Daoy (cell line): Measurements from ENCODE around the gene AOX1. TPM values are rescaled to one million over a fixed set of nuclear protein-coding genes. Genes with fewer than 3 reads are reported as not detected.
"Not testable (repeated sequence)": the region's sequence is repeated elsewhere in the genome, so short reads cannot be mapped to it uniquely, and the experiment has no call there.

Source experiments
- DNase-seq: peaks from one replicate; pipeline ENCODE4 v3.0.0-alpha.2; 2015; ENCODE audit warnings: low read depth
- total RNA-seq: library from RNA; depleted of rRNA; stranded (reverse); fragments of >200 nt; shearing (Covaris generic); gene quantifications from 2 replicates; pipeline ENCODE4 v1.2.3, GENCODE V29; 2014

The AOX1 gene
- total RNA-seq, 1 experiment from 2014 or later, result 11.7 TPM

DNA sequence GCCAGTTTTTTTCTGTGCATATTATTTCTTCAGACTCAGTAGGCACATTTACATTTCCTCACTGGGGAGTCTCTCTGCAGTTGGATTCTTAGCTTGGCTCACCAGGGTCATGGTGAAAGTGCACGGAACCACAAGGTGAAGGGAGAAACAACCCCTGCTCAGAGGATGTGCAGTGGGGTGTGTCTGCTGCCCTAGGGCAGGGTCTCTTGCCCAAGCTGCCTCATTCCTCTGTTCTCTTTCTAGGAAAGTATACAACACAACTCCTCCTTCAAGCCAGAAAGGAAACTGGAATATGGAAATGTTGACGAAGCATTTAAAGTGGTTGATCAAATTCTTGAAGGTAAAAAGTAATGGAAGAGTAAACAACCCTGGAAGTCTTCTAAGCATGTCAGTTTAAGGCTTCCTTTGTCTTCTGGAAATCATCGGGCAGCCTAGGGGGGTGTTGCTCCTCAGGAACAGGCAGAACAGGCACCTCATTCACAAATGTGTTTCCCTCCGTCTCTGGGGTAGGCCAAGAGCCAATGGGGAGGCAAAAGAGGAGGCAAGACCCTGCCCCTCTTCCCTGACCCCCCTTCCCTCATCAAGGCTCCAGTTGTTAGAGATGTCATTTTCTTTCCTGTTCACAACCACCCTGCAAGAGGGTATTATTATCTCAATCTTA lies 41.4 kb downstream of the AOX1 start:
- no peak for DNase-seq

DNA sequence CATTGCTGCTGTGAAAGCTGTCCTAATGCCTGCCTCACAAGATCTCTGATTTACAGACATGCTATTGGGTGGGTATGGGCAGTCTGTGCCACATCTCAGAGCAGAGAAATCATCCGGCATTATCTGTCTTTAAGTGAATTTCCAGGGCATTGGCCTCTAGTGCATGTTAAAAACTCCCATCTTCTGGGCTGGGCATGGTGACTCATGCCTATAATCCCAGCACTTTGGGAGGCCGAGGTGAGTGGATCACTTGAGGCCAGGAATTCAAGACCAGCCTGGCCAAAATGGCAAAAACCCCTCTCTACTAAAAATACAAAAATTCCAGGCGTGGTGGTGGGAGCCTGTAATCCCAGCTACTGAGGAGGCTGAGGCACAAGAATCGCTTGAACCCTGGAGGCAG lies 42.6 kb downstream of the AOX1 start:
- peak; percentile 48 for DNase-seq

DNA sequence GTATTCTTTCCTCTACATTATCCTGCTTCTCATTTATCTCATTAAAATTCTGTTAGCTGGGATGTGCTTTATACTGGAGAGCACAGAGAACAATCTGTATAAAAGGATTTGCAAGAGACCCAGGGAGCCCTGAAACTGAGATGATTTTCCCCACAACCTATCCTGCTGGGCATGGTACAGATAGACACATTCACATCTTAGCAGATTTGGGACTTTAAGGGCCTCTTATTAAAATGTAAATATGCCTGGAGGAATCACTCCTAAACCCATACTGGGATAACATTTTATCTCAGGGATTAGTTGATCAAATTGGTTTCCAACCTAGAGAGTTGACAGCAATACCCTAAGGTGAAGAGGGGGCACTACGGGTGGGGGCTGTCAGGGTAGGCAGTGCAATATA lies 45.5 kb downstream of the AOX1 start:
- DNase-seq, result no peak

DNA sequence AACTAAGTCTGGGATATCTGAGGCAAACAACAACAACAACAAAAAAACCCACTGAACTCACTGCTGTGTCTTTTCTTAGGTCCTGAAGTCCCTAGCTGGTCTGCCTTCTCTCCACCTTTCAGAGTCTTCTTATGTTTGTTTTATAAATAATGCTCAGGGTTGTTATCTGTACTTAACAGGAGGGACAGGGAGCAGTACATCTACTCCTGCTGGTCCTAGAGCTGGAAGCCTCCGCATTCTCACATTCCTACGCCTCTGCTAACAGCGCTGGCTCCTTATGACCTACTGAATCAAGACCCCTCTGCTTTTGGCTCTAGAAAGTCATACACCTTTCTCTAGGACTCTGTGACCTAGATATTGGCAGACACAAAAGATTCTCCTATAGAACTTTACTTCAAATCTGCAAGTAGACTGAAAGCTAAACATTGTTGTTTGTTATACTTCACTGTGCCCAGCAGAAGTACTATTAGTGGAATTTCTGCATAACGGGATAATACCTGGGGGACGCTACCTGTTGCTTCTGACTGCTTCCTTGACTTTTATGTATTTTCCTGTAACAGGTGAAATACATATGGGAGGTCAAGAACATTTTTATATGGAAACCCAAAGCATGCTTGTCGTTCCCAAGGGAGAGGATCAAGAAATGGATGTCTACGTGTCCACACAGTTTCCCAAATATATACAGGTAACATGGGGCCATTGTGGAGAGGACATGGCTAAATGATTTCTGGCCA lies 48.6 kb downstream of the AOX1 start:
- DNase-seq, result no peak

DNA sequence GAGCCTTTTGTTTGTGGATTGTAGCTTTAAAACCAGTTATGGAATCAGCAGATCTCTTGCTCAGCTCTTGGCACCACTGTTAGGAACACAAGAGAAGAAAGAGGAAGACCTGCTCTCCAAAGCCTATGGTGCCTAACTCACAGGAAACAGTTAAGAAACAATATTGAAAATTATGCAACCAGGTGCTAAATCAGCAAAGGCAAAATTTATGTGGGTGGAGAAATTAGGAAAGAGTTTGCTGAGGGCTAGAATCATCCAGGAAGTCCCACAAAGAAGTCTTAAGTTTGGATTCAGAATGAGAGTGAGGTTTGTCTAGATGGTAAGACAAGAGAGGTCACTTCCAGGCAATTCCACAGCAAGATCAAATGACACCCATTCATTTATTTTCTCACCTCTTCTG lies 49.4 kb downstream of the AOX1 start:
- DNase-seq, result no peak

DNA sequence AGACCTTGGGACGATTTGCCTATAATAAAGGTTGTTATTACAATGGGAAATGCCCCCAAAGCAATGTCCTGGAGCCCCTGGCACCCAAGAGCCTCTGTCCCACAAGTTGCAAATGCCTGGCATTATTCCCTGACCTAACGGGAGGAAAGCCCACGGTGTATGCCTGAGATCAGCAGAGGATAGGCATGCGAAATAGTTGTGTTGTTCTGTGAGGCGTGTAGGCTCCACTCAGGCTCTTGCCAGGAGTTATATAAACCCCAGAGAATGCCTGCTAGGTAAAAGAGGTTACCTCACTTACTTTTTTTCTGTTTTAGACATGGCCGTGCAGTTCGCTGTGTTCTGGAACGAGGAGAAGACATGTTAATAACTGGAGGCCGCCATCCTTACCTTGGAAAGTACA lies 52.1 kb downstream of the AOX1 start:
- no peak for DNase-seq

DNA sequence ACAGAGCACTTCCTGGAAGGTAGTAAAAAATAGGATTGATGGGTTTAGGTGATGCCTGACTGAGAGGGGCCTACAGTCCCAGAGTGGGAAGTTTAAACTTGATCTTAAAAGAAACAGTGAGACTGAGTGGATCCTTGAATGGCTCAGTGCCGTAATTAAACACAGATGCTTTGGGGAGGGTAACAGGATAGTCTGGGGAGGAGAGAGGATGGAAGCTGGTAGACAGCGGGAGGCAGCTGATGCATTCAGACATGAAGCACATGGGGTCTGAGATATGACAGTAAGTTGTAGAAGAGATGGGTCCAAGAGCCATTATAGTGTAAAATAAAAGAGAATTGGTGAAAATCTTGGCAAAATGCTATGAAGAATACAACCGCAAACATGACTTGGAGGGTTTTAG lies 54.4 kb downstream of the AOX1 start:
- DNase-seq, result no peak

DNA sequence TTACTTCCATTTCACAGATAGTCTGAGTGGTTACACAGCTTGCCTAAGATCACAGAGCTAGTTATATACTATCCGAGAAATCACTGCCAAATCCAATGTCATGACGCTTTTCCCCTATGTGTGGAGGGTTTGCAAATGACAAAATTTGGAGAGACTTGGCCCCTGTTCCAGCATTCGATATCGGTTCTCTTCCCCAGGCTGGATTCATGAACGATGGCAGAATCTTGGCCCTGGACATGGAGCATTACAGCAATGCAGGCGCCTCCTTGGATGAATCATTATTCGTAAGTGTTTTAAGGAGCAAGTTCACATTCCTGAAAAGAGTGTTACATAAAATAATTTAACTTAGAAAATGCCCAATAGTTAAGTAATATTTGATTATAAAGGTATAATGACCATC lies 55.1 kb downstream of the AOX1 start:
- no peak for DNase-seq

DNA sequence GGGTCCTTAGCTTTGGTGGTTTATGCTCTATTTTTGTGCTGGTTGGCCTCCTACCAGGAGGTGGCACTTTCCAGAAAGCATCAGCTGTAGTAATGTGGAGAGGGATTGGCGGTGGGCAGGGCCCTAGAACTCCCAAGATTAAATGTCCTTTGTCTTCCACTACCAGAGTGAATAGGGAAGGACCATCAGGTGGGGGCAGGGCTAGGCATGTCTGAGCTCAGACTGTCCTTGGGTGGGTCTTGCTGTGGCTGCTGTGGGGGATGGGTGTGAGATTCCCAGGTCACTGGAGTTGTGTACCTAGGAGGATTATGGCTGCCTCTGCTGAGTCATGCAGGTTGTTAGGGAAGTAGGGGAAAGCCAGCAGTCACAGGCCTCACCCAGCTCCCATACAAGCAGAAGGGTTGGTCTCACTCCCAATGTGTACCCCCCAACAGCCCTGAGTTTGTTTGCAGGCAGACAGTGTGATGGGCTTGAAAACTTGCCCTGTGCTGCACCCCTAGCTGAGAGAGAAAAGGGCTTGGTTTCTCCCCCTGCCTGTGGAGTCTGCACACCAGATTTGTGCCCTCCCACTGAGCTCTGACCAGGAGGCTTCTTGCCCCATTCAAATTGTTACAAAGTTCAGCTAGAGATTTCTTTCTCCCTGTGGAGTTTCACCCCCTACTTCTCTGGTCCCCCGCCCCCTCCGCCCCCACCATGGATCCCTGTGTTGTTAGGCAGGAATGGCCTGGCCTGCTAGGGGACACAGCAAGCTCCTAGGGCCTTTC lies 62.9 kb downstream of the AOX1 start:
- not testable (repeated sequence) for DNase-seq

DNA sequence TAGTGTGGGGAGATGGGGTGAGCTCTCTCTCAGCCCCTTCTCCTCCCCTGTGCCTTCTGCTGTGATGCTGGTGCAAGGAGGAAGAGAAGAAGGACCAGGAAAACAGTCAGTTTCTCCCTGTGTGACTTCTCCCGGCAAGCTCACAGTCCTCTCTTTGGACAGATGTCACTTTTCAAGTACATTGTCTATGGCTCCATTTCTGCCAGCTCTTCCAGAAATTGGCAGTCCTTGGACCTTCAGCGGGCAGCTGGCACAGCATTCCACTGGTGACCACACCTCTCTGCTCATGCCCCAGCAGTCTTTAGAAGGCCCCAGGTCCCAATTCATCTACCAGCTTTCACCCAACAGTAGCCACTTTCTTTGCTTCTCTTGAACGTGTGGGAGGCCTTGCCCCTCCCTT lies 63.9 kb downstream of the AOX1 start:
- DNase-seq, result no peak

DNA sequence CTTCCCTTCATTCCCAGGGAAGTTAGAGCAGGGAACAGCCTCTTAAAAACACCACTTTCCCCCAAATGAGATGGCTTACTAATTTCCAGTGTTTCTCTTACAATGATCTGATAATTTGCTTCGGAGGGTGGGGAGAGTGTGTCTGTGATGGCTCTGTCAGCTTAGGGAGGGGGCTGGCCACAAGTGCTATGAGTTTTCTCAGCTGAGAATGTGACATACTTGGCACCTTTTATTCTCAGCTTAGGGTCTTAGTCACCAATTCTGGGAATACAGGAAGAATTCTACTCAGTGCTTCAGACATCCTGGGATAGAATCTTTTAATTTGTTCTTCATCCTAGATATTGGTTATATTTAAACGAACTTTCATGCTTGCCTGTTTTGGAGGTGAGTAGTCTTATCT lies 64.4 kb downstream of the AOX1 start:
- DNase-seq, result no peak

DNA sequence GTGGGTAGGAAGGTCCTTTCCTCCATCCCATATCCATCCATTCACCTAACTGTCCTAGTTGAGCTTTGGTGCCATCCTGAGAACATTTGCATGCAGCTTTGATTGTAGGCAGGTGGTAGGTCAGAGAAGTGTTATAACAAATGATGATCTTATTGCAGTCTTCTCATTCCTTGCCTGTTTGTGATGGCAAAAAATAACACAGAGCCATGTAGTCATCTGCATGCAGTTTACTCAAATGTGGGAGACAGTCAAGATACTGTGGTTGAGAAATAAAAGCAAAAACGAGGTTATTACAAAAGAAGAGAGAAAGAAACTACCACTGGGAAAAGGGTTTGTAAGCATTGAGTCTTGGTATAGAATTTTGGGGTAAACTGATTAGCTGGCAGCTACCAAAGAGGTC lies 66.3 kb downstream of the AOX1 start:
- no peak for DNase-seq

DNA sequence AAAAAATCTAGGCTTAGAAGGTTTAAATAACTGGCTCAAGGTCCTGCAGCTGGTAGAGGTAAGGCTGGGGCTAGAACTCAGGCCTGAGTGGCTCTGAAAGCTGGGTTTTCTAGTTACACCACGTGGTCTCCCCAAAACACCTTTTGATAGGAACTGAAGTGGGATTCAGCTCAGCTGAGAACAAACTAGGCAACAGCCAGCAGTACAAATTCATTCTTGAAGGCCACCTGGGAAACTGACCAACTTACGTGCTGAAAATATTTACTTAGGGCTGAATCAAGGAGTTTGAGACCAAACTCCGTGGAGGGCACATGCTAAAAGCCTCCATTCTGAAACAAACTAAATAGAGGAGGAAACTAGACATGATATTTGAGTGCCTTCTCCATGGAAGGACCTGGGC lies 67.2 kb downstream of the AOX1 start:
- no peak for DNase-seq

DNA sequence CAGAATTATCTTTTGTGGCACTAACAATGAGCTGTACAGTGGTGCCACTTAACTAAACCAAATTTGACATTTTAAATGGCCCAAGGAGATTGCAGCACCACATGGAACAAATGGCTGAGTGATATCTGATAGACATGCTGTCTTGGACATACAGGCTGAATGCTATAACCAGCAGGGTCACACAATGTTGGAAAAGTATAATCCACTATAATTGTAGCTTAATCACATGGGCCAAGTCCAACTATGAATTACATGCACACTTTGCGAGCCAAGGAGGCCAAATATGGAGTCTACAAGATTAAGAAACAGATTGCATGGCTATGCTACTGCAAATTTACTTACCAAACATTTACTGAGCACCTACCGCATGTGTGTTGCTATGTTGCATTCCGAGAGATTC lies 69.0 kb downstream of the AOX1 start:
- no peak for DNase-seq

DNA sequence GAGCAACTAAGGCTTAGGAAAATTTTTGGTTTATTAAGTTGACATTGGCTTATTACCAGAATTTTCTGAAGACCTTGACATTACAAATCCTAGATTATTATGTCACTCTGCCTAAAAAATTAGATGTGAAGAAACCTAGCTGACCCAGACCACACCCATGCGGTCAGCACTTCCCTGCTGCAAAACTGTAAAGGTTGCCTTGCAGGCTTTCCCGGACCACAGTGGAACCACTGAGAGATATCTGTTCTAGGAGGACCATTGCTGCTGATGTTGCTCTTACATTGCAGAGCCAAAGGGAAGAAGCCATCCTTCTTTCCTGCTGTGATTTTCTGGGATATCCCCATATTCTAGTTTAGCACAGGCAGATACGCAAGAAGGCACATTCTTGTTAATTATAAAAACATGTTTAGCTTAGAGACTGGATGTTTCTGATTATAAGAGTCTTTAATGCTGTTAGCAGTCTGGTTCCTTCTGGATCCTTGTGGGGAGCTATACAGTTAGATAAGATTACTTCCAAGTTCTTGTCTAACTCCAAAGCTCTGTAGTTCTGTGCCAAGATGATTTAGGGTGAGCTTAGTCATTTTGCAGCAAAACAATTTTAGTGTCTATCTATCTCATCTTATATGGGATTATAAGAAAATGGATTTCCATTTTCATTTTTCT lies 70.2 kb downstream of the AOX1 start:
- DNase-seq, result no peak

DNA sequence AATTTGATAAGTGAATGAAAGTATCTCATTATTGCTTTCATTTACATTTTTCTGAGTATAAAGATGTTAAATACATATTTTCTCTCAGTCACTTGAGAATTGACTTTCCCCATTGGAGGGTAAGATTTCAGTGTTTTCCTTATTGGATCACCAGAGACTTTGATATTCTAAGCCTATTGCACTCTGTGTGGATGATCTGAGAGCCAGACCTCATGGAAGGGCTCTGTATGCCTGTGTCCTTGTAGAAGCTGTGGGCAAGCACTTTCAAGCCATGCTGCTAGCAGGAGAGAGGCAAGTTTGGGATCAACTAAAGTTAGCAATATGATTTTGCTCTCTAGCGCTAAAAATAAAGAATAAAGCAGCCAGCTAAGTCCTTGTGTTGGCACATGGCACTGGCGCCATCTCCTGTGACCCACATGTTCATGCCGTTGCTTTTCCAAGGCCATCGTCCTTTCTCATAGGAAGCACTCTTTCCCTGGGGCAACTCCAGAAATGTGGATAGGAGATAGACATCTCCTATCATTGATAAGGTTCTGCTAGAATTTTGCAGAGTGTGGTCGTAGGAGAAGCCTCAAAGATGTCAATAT lies 72.6 kb downstream of the AOX1 start:
- peak; percentile 9 for DNase-seq

DNA sequence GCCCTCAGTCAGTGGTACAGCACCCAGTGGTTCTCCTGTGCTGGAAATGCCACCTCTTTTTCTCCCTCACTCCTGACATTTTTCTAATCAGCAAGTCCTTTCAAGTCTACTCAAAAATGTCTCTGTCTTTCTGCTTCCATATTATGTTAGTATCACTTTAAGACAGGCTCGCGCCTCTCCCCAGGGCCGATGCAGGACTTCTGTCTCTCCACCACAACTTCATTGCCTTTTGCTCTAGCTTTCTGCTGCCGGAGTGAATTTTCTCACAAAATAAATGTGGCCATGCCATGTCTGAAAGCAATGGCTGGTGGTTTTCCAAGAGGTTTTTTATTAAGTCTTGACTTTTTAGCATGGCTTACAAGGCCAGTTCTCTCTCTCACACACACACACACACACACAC lies 73.6 kb downstream of the AOX1 start:
- DNase-seq, result no peak

DNA sequence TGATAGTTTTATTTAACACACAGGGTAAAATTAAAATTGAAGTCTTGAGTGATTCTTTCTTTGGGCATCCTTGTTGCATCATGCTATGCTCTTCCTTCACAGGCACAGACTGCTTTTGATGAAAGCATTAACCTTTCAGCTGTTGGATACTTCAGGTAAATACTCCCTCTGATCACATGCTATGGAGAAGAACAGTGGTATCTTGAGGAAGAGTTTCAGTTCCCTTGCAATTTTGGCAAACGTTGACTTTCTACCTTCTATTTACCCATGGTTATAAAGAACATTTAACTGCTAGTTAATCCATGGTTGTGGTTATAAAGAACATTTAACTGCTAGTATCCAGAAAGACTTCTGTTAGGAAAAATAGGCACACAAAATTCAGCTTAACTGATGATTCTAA lies 75.7 kb downstream of the AOX1 start:
- no peak for DNase-seq

DNA sequence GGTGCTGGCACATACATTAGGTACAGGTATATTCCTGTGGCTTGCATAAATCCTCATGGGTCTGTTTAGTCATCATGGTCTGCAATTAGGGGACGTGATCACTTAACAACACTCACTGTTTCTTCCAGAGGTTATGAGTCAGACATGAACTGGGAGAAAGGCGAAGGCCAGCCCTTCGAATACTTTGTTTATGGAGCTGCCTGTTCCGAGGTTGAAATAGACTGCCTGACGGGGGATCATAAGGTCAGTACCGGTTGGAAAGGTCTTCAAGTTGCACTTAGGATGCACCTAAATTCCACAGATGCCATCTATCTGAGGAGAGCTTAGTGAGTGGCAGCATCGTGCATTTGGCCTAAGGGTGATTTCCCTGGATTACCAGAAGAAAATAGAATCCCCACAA lies 76.9 kb downstream of the AOX1 start:
- DNase-seq, result peak; percentile 83

DNA sequence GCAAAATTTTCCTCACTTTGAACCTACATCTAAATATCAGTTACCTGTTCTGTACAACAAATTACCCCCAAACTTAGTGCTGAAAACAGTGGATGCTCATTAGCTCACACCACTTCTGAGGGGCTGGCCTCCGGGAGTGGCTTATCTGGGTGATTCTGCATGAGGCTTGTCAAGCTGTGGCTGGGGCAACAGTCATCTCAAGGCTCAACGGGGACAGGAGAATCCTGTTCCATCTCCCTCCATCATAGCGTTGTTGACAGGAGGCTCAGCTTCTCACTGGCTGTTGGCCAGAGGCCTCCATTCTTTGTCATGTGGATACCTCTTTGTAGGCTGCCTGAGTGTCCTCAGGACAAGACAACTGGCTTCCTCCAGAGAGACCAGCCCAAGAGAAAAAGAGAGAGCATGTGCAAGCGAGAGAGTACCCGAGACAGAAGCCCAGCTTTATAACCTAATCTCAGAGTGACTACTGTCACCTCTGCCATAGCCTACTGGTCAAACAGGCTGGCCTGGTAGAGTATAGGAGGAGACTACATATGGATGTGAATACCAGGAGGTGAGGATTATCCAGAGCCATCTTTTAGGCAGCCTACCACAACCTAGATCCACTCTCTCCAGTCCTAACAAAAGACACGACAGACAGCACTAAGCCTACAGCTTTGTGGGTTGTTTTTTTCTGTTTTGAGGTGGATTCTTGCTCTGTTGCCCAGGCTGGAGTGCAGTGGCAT lies 79.1 kb downstream of the AOX1 start:
- DNase-seq, result no peak
